Dedifferentiated amniotic fluid mesenchymal stem cell (primary cell): ENCODE measurements around the gene NDUFA1.
"Not testable (repeated sequence)": the region's sequence is repeated elsewhere in the genome, so short reads cannot be mapped to it uniquely, and the experiment has no call there.

Experiments used
- DNase-seq: peaks from one replicate; pipeline ENCODE4 v3.0.0-alpha.2; 2016; ENCODE audit errors: extremely low spot score

NDUFA1 gene

DNA sequence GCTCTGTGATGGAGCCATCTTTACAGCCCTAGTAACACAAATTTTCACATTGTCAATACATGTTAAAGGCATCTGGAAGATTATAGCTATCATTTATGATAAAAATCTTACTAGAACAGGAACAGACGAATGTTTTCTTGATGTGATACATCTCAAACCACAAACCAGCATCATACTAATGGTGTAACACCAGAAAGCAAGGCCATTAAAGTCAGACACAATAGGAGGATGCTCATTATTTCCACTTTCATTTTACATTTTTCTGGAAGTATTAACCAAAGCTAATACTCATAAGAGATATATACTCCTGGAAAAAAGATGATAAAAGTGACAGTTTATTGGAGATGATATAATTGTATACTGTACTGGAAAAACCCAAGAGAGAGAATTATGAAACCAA lies 29.3 kb downstream of the NDUFA1 start:
- no peak for DNase-seq

DNA sequence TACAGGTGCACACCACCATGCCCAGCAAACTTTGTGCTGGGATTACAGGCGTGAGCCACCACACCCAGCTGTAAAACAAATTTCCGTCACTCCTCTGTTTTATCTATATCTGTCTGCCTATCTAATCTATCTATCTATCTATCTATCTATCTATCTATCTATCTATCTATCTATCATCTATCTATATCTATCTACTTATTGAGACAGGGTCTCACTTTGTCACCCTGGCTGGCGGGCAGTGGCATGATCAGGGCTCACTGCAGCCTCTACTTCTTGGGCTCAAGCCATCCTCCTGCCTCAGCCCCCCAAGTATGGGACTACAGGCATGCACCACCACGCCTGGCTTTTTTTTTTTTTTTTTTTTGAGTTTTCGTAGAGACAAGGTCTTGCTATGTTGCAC lies 44.7 kb downstream of the NDUFA1 start:
- no peak for DNase-seq

DNA sequence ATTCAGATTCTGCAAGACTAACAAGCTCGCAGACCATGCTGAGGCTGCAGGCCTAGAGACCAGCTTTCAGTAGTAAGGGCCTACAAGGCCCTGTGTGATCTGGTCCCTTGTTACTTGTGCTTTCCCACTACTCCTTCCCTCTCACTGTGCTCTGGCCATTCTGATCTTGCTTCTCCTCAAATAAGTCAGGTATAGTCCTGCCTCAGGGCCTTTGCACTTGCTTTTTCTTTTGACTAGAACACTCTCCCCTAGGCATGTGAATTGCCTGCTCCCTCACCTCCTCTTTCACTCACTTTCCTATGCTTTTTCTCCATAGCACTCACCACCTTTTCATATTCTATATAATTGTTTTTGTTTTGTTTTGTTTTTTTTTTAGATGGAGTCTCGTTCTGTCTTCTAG lies 46.2 kb downstream of the NDUFA1 start:
- DNase-seq, result no peak

DNA sequence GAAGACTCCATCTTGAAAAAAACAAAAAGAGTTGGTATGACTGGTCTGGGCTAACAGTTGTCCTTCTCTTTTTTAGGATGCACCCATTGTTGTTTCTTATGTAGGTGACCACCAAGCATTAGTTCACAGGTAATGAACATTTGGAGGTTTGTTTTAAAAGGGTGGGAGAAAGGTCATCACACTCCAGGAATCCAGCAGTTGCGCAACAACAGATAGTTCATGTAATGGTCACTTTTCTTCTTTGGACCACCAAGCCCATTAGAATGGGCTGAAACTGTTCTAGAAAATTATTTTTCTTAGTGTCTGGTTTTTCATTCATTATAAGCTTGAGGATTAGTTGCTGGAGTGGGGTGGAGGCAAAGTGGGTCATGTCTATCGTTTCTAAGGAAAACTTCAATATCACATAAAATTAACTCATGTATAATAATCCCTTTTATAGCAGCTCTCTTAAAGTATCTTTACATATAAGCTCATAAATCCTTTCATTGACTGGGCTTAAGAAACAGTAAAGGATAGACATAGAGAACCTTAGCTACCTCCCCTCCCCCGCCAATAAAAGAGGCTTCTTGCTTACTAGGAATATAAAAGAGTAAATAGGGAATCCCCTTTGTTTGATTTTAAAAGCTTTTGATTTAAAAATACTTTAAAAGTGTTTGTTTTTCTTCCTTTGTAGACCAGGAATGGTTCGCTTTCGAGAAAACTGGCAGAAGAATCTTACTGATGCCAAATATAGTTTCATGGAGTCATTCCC lies 48.4 kb downstream of the NDUFA1 start:
- DNase-seq, result no peak

DNA sequence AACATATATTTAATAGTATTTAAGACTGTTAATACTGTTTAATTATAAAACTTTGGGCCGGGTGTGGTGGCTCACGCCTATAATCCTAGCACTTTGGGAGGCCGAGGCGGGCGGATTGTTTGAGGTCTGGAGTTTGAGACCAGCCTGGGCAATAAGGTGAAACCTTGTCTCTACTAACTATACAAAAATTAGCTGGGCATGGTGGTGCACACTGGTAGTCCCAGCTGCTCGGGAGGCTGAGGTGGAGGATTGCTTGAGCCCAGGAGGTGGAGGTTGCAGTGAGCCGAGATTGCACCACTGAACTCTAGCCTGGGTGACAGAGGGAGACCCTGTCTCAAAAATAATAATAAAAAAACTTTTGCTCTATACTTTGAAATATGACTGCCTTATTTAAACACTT lies 50.8 kb downstream of the NDUFA1 start:
- DNase-seq, result not testable (repeated sequence)
